ENCODE measurements around the gene CCDC160. TPM values are rescaled to one million over a fixed set of nuclear protein-coding genes. Genes with fewer than 3 reads are reported as not detected.

Gene CCDC160
- 1.7 to 1.9 TPM (median 1.8 TPM) in 3 replicates for total RNA-seq (2021)
- Bru-seq, nascent RNA: percentile 59 among the genes with signal in this experiment
- long read RNA-seq, experiment 1, partial matches to known transcripts: 0 of 23 reads
- long read RNA-seq, experiment 1, other reads (novel, unspliced or antisense): 19 of 23 reads
- long read RNA-seq, experiment 2, partial matches to known transcripts: 0 of 4 reads
- long read RNA-seq, experiment 2, other reads (novel, unspliced or antisense): 2 of 4 reads
- long read RNA-seq, experiment 3, partial matches to known transcripts: 0 of 1 reads
- long read RNA-seq, experiment 3, other reads (novel, unspliced or antisense): 1 of 1 reads

DNA sequence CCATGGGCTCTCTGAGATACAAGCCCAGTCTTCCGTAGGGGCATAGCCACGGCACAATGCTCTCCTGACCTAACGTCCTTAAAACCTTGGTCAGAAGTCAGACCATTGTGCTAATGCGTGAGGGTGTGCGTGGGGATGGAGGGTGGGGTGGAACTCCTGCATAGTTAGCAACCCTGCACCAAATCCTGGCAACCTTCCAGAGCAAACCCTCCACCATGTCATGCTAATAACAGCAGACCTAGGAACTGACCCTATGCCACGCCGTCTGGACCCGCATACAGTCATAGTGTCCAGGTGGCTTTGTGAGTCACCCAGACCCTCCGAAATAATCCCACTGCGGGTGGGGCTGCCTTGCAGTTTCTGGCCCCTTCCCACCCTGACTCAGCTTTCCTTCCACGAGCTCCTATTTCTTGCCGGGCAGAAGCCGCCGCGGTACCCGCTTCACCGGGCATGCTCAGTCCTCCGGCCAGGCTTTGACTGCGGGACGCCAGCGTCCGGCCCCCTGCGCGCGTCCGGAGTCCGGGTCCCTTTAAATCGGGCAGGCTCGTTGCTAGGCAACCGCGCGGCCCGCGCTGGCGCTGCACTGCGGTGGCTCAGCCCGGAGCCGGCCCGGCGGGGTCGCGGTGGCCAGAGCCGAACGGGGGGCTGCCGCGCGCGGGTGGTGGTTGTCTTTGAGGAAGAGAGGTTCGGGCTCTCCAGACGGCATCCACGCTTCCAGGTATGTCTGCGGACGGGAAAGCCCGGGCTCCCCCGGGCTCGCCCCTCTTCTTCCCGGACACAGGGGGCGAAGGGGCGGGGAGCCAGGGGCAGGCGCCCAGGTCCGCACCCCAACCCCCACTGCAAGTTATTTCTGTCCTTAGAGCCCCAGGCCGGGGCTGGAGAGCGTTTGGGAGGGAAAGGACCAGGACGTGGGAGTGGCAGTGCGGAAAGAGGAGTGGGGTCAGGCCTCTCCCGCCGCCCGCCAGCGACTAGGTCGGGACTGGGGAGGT lies at the start of gene CCDC160:
Gene CCDC160 (plus strand): TSS at position 557 of the 989 bp plus-strand sequence. CDS start 7,619 bp downstream, outside the sequence.
- H3K4me3 Mint-ChIP-seq: peak within 1 kb of the TSS; percentile 65
- peak; percentile 84 for ATAC-seq
- ChIA-PET POLR2A (no interaction called here), CTCF (no interaction called here)
- no peaks in the 10 kb centered on the region for H3K9me3 Mint-ChIP-seq
- peaks cover 31% of the 10 kb centered on the region for H3K4me1 Mint-ChIP-seq
- peak; percentile 79 for DNase-seq (ENCODE audit: low spot score)
- H3K27me3 Mint-ChIP-seq (ENCODE audit: low read depth): no peaks in the 10 kb centered on the region; the same call in 1 of the 2 replicates
- H3K27ac Mint-ChIP-seq: no peak within 1 kb of the TSS
- TF ChIP-seq, protein P1, sequence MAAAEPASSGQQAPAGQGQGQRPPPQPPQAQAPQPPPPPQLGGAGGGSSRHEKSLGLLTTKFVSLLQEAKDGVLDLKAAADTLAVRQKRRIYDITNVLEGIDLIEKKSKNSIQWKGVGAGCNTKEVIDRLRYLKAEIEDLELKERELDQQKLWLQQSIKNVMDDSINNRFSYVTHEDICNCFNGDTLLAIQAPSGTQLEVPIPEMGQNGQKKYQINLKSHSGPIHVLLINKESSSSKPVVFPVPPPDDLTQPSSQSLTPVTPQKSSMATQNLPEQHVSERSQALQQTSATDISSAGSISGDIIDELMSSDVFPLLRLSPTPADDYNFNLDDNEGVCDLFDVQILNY (CRISPR knock-in tag; IDR thresholded peaks at IDR 0.05): 0 out of 2 replicates have a peak, but pooled peaks have one; percentile 30
- TF ChIP-seq, protein P2, sequence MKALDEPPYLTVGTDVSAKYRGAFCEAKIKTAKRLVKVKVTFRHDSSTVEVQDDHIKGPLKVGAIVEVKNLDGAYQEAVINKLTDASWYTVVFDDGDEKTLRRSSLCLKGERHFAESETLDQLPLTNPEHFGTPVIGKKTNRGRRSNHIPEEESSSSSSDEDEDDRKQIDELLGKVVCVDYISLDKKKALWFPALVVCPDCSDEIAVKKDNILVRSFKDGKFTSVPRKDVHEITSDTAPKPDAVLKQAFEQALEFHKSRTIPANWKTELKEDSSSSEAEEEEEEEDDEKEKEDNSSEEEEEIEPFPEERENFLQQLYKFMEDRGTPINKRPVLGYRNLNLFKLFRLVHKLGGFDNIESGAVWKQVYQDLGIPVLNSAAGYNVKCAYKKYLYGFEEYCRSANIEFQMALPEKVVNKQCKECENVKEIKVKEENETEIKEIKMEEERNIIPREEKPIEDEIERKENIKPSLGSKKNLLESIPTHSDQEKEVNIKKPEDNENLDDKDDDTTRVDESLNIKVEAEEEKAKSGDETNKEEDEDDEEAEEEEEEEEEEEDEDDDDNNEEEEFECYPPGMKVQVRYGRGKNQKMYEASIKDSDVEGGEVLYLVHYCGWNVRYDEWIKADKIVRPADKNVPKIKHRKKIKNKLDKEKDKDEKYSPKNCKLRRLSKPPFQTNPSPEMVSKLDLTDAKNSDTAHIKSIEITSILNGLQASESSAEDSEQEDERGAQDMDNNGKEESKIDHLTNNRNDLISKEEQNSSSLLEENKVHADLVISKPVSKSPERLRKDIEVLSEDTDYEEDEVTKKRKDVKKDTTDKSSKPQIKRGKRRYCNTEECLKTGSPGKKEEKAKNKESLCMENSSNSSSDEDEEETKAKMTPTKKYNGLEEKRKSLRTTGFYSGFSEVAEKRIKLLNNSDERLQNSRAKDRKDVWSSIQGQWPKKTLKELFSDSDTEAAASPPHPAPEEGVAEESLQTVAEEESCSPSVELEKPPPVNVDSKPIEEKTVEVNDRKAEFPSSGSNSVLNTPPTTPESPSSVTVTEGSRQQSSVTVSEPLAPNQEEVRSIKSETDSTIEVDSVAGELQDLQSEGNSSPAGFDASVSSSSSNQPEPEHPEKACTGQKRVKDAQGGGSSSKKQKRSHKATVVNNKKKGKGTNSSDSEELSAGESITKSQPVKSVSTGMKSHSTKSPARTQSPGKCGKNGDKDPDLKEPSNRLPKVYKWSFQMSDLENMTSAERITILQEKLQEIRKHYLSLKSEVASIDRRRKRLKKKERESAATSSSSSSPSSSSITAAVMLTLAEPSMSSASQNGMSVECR (CRISPR knock-in tag; IDR thresholded peaks at IDR 0.05; ENCODE audit: borderline replicate concordance): no peak
- no peak for TF ChIP-seq HMGA2 (CRISPR knock-in tag; IDR thresholded peaks at IDR 0.05)
- no peaks in the 10 kb centered on the region for H3K36me3 Mint-ChIP-seq

DNA sequence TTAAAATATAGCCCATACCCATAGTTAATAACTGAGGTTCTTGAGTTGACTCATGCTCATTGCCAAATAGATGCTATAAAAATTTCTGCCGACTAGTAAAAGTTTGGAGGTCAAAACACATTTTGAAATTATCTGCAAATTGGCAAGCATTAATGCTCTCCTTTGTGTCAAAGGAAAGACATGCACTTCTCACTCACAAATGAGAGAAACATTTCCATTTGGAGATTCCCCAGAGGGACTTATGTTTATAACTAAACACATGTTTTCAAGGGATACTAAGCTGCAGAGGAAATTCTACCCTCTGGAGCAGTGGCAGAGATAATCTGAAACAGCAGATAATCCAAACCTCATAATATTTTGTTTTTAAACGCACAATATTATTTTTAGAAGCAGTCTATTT lies 45.7 kb upstream of the CCDC160 start:
- H3K36me3 Mint-ChIP-seq: no peaks in the 10 kb centered on the region
- H3K27me3 Mint-ChIP-seq (ENCODE audit: low read depth): no peaks in the 10 kb centered on the region
- ATAC-seq (no peak), DNase-seq (ENCODE audit: low spot score) (no peak)
- H3K4me3 Mint-ChIP-seq: no peak overlapping the region
- ChIA-PET POLR2A (interaction anchor here (0.5 kb wide), 1 partner anchor 942 kb away, joined by 8 read pairs; no protein-coding TSS in a partner anchor), CTCF (no interaction called here)
- peaks cover 17% of the 10 kb centered on the region for H3K4me1 Mint-ChIP-seq
- no peak overlapping the region for H3K27ac Mint-ChIP-seq
- TF ChIP-seq, protein P3, sequence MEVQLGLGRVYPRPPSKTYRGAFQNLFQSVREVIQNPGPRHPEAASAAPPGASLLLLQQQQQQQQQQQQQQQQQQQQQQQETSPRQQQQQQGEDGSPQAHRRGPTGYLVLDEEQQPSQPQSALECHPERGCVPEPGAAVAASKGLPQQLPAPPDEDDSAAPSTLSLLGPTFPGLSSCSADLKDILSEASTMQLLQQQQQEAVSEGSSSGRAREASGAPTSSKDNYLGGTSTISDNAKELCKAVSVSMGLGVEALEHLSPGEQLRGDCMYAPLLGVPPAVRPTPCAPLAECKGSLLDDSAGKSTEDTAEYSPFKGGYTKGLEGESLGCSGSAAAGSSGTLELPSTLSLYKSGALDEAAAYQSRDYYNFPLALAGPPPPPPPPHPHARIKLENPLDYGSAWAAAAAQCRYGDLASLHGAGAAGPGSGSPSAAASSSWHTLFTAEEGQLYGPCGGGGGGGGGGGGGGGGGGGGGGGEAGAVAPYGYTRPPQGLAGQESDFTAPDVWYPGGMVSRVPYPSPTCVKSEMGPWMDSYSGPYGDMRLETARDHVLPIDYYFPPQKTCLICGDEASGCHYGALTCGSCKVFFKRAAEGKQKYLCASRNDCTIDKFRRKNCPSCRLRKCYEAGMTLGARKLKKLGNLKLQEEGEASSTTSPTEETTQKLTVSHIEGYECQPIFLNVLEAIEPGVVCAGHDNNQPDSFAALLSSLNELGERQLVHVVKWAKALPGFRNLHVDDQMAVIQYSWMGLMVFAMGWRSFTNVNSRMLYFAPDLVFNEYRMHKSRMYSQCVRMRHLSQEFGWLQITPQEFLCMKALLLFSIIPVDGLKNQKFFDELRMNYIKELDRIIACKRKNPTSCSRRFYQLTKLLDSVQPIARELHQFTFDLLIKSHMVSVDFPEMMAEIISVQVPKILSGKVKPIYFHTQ (CRISPR knock-in tag; IDR thresholded peaks at IDR 0.05): no peak
- TF ChIP-seq GTF2I (CRISPR knock-in tag; conservative IDR thresholded peaks at IDR 0.05): no peak
- no peaks in the 10 kb centered on the region for H3K9me3 Mint-ChIP-seq

DNA sequence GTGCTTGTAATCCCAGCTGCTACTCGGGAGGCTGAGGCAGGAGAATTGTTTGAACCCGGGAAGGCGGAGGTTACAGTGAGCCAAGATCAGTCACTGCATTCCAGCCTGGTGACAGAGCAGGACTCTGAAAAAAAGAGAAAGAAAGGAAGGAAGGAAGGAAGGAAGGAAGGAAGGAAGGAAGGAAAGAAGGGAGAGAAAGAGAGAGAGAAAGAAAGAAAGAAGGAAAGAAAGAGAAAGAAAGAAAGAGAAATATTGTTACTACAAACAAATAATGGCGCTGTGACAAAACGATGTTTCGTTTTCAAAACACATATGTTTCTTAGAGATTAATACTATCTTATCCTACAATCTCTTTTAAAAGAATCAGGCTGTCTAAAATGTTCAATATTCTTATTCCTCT lies 42.1 kb upstream of the CCDC160 start:
- no peak overlapping the region for H3K27ac Mint-ChIP-seq
- peaks cover 5% of the 10 kb centered on the region for H3K4me1 Mint-ChIP-seq
- ATAC-seq (no peak), DNase-seq (ENCODE audit: low spot score) (no peak)
- ChIA-PET CTCF (no interaction called here), POLR2A (no interaction called here)
- no peak overlapping the region for H3K4me3 Mint-ChIP-seq
- no peaks in the 10 kb centered on the region for H3K9me3 Mint-ChIP-seq
- TF ChIP-seq, protein P4, sequence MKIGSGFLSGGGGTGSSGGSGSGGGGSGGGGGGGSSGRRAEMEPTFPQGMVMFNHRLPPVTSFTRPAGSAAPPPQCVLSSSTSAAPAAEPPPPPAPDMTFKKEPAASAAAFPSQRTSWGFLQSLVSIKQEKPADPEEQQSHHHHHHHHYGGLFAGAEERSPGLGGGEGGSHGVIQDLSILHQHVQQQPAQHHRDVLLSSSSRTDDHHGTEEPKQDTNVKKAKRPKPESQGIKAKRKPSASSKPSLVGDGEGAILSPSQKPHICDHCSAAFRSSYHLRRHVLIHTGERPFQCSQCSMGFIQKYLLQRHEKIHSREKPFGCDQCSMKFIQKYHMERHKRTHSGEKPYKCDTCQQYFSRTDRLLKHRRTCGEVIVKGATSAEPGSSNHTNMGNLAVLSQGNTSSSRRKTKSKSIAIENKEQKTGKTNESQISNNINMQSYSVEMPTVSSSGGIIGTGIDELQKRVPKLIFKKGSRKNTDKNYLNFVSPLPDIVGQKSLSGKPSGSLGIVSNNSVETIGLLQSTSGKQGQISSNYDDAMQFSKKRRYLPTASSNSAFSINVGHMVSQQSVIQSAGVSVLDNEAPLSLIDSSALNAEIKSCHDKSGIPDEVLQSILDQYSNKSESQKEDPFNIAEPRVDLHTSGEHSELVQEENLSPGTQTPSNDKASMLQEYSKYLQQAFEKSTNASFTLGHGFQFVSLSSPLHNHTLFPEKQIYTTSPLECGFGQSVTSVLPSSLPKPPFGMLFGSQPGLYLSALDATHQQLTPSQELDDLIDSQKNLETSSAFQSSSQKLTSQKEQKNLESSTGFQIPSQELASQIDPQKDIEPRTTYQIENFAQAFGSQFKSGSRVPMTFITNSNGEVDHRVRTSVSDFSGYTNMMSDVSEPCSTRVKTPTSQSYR (CRISPR knock-in tag; IDR thresholded peaks at IDR 0.05): no peak
- TF ChIP-seq EMX1 (CRISPR knock-in tag; IDR thresholded peaks at IDR 0.05): no peak
- TF ChIP-seq SP1 (CRISPR knock-in tag; conservative IDR thresholded peaks at IDR 0.05): no peak
- no peak for TF ChIP-seq SMAD4 (CRISPR knock-in tag; IDR thresholded peaks at IDR 0.05)
- no peak for TF ChIP-seq TCF7 (CRISPR knock-in tag; IDR thresholded peaks at IDR 0.05; ENCODE audit: low read depth)
- H3K36me3 Mint-ChIP-seq: no peaks in the 10 kb centered on the region
- no peaks in the 10 kb centered on the region for H3K27me3 Mint-ChIP-seq (ENCODE audit: low read depth)
